Measurements from ENCODE around the gene CUL4A.

DNA sequence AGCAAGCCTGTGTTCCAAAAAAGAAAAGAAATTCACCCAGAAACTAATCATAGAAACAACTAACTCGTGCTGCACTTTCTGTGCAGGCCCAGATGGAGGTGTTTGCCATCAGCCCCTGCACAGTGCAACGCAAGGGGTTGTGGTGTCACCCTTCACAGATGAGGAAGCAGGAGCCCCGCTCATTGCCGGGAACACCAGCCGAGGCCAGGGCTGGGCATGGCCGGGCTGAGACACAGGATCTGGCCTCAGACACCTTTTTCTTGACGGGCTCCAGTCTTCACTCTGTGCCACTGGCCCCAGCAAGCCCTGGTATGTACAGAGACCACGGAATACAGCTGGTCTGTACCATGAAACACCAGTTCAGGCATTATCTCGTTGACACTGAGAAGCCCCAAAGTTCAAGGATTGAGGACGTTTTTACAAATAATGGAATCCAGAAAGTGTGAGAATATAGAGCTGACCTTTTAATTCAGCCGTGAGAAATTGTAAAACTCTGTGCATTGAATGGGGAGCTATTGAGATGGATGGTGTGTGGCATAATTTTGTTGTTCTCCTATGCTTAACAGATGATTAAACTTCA is 43.2 kb downstream of the CUL4A start:
- TF ChIP-seq CTCF (IDR thresholded peaks at IDR 0.05) = no peak
- TF ChIP-seq POLR2A (IDR thresholded peaks at IDR 0.05) = no peak

All from Peyer's patch (tissue), 4 donors.